ENCODE measurements around the gene SURF1.

DNA sequence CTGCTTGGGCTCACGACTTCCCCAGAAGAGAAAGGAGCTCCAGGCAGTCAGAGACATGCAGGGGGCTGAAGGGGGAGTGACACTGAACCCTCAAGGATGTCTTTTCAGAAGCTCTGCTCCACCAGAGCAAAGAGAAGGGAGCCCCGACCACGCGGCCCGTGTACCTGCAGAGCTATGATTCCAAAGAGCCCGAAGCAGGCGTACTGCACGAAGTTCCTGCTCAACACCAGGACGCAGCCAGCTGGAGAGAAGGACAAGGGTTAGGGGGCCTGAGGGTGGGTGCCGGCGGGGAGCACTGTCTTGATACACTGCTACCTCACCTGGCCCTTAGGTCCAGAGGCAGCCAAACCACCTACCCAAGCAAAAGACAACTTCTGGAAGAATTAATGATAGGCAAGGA is 10.1 kb upstream of the SURF1 start:
- TF ChIP-seq, protein P1, sequence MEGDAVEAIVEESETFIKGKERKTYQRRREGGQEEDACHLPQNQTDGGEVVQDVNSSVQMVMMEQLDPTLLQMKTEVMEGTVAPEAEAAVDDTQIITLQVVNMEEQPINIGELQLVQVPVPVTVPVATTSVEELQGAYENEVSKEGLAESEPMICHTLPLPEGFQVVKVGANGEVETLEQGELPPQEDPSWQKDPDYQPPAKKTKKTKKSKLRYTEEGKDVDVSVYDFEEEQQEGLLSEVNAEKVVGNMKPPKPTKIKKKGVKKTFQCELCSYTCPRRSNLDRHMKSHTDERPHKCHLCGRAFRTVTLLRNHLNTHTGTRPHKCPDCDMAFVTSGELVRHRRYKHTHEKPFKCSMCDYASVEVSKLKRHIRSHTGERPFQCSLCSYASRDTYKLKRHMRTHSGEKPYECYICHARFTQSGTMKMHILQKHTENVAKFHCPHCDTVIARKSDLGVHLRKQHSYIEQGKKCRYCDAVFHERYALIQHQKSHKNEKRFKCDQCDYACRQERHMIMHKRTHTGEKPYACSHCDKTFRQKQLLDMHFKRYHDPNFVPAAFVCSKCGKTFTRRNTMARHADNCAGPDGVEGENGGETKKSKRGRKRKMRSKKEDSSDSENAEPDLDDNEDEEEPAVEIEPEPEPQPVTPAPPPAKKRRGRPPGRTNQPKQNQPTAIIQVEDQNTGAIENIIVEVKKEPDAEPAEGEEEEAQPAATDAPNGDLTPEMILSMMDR (IDR thresholded peaks at IDR 0.05) = no peak
- TF ChIP-seq EZH2 (IDR thresholded peaks at IDR 0.05; ENCODE audit: borderline replicate concordance, insufficient read depth, low read depth, low read length, poor library complexity, severe bottlenecking) = no peak

All from B cell (primary cell).